Measurements from ENCODE around the gene DNMT3A. TPM values are rescaled to one million over a fixed set of nuclear protein-coding genes. Genes with fewer than 3 reads are reported as not detected.

Gene DNMT3A
- total RNA-seq (2022) (32.8 and 35.7 TPM in 2 replicates), Bru-seq, nascent RNA (percentile 53 among the genes with signal in this experiment), BruChase-seq, experiment 1, labeled RNA remaining after a 6-hour chase (percentile 57 among the genes with signal in this experiment), BruChase-seq, experiment 2, labeled RNA remaining after a 2-hour chase (percentile 59 among the genes with signal in this experiment)
- long read RNA-seq, full-length matches to known transcripts, result 1 of 17 reads
- long read RNA-seq, partial matches to known transcripts, result 5 of 17 reads
- long read RNA-seq, other reads (novel, unspliced or antisense), result 11 of 17 reads

DNA sequence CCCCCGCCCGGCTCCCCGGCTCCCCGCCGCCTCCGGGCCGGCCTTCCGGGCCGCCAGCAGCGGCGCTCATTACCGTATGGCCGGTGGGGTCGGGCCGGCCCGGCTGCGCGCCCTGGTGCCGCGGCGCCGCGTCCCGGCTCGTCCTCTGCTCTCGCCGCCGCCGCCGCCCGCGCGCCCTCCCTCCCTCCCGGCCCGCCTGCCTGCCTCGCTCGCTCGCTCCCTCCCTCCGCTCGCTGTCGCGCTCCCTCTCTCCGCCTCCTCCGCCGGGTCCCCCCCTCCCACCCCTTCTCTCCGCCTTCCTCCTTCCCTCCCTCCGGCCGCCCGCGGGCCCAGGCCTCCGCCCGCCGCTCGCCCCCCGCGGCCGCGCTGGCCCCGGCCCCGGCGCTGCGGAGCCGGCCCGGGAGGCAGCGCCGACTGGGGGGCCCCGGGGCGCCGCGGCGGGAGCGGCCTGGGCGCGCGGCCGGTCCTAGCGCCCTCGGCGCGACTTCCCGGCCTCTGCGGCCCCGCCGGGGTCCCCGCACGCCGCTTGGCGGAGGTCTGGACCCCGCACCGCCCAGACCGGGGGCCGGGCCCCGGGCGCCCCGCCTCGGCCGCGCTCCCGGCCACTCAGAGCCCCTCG lies at the start of gene DNMT3A:
Gene DNMT3A (minus strand): TSS at position 173 of the 619 bp plus-strand sequence. CDS start 27,941 bp downstream, outside the sequence.
- intact Hi-C loops (cut with micrococcal nuclease; ENCODE audit: unreplicated experiment), result no loop called here
- no peak for TF ChIP-seq CTCF (IDR thresholded peaks at IDR 0.05; ENCODE audit: unreplicated experiment)
- peaks cover 20% of the 10 kb centered on the region for H3K36me3 Mint-ChIP-seq (ENCODE audit: insufficient read depth, unreplicated experiment)
- H3K4me1 Mint-ChIP-seq (ENCODE audit: low read depth, unreplicated experiment), result no peaks in the 10 kb centered on the region
- CTCF ChIA-PET, result no interaction called here
- no peaks in the 10 kb centered on the region for H3K27me3 Mint-ChIP-seq (ENCODE audit: unreplicated experiment)
- no TSS peak for BruUV-seq (replicated peaks)
- H3K9me3 Mint-ChIP-seq (ENCODE audit: low read depth, unreplicated experiment), result no peaks in the 10 kb centered on the region
- peak; percentile 42 for DNase-seq
- peak within 1 kb of the TSS; percentile 60 for H3K27ac Mint-ChIP-seq (ENCODE audit: unreplicated experiment)
- peak within 1 kb of the TSS; percentile 86 for H3K4me3 Mint-ChIP-seq (ENCODE audit: low read depth, unreplicated experiment)

- CTCF ChIA-PET, result no interaction called here
- Mint-ChIP-seq H3K27me3 (ENCODE audit: unreplicated experiment) (no peaks in the 10 kb centered on the region), H3K4me1 (ENCODE audit: low read depth, unreplicated experiment) (no peaks in the 10 kb centered on the region), H3K36me3 (ENCODE audit: insufficient read depth, unreplicated experiment) (peaks cover 5% of the 10 kb centered on the region), H3K9me3 (ENCODE audit: low read depth, unreplicated experiment) (no peaks in the 10 kb centered on the region), H3K27ac (ENCODE audit: unreplicated experiment) (no peak overlapping the region), H3K4me3 (ENCODE audit: low read depth, unreplicated experiment) (no peak overlapping the region)
- DNase-seq, result no peak
- BruUV-seq (replicated peaks), result no TSS peak
- intact Hi-C loops (cut with micrococcal nuclease; ENCODE audit: unreplicated experiment), result no loop called here
- TF ChIP-seq CTCF (IDR thresholded peaks at IDR 0.05; ENCODE audit: unreplicated experiment), result no peak
Measured at GRCh38 chr2:25389161-25389560, 47.4 kb upstream of the DNMT3A start.

DNA sequence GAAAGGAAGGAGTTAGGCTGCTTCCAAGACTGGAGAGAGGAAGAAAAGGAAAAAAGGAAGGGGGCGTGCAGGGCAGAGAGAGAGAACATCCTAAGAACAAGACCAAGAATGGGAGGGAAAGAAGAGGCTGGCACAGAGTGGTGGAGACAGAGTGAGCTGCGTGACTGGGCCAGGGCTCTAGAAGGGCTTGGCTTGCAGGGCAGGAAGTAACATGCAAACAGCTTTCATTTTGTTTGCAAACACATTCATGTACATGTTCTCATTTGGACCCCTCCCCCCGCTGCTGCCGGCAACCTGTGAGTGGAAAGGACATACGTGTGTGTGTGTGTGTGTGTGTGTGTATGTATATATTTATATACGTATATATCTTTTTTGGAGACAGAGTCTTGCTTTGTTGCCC lies 46.8 kb upstream of the DNMT3A start:
- BruUV-seq (replicated peaks), result no TSS peak
- H3K27ac Mint-ChIP-seq (ENCODE audit: unreplicated experiment), result no peak overlapping the region
- no peaks in the 10 kb centered on the region for H3K9me3 Mint-ChIP-seq (ENCODE audit: low read depth, unreplicated experiment)
- H3K36me3 Mint-ChIP-seq (ENCODE audit: insufficient read depth, unreplicated experiment), result peaks cover 5% of the 10 kb centered on the region
- CTCF ChIA-PET, result no interaction called here
- intact Hi-C loops (cut with micrococcal nuclease; ENCODE audit: unreplicated experiment), result no loop called here
- no peak overlapping the region for H3K4me3 Mint-ChIP-seq (ENCODE audit: low read depth, unreplicated experiment)
- DNase-seq, result no peak
- no peak for TF ChIP-seq CTCF (IDR thresholded peaks at IDR 0.05; ENCODE audit: unreplicated experiment)
- H3K27me3 Mint-ChIP-seq (ENCODE audit: unreplicated experiment), result no peaks in the 10 kb centered on the region
- H3K4me1 Mint-ChIP-seq (ENCODE audit: low read depth, unreplicated experiment), result no peaks in the 10 kb centered on the region

DNA sequence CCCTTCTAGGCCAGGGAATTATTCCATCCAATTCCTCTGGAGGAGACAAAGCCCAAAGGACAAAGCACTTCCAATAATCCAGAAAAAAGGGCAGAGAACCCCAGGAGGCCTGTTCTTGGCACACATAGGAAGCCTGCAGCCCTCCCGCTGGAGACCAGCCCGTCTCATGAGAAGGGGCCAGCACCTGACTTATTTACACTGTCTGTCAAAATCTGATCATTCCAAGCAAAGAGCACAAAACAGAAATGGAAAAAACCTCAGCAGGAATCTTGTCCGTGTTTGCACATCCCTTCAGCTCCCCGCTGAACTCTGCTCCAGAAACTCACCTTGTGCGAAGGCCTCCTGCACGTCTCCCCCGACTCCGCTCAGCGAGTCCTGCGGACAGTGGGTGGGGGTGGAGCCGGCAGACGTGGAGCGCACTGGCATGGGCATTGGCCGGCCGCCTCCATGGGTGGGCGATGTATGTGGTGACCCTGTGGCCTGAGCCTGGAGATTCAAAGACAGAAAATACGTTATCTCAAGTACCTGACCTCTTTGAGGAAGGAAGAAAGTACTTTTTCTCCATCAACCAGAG lies 46.2 kb upstream of the DNMT3A start:
- no TSS peak for BruUV-seq (replicated peaks)

More for the DNA sequence above, 46.2 kb upstream of the DNMT3A start:
- peaks cover 5% of the 10 kb centered on the region for H3K36me3 Mint-ChIP-seq (ENCODE audit: insufficient read depth, unreplicated experiment)
- H3K27ac Mint-ChIP-seq (ENCODE audit: unreplicated experiment), result no peak overlapping the region
- H3K9me3 Mint-ChIP-seq (ENCODE audit: low read depth, unreplicated experiment), result no peaks in the 10 kb centered on the region
- H3K4me3 Mint-ChIP-seq (ENCODE audit: low read depth, unreplicated experiment), result no peak overlapping the region
- H3K27me3 Mint-ChIP-seq (ENCODE audit: unreplicated experiment), result no peaks in the 10 kb centered on the region
- H3K4me1 Mint-ChIP-seq (ENCODE audit: low read depth, unreplicated experiment), result no peaks in the 10 kb centered on the region
- no peak for DNase-seq
- CTCF ChIA-PET, result no interaction called here
- no peak for TF ChIP-seq CTCF (IDR thresholded peaks at IDR 0.05; ENCODE audit: unreplicated experiment)
- intact Hi-C loops (cut with micrococcal nuclease; ENCODE audit: unreplicated experiment), result no loop called here

Data from Calu3 (cell line).